HG03469 (cell line): Measurements from ENCODE around the gene CFAP90.

Experiments used
- ATAC-seq: cut with Tn5 transposase; IDR thresholded peaks from one replicate; pipeline ENCODE4 v1.9.1; 2021; ENCODE audit warnings: mild to moderate bottlenecking, moderate library complexity, moderate number of reproducible peaks; ENCODE audit not compliant: unreplicated experiment

Gene CFAP90

GRCh38 chr5:7825630-7826029 is 25.3 kb downstream of the CFAP90 start:
- no peak for ATAC-seq

GRCh38 chr5:7824995-7825394 is 25.9 kb downstream of the CFAP90 start:
- no peak for ATAC-seq

DNA sequence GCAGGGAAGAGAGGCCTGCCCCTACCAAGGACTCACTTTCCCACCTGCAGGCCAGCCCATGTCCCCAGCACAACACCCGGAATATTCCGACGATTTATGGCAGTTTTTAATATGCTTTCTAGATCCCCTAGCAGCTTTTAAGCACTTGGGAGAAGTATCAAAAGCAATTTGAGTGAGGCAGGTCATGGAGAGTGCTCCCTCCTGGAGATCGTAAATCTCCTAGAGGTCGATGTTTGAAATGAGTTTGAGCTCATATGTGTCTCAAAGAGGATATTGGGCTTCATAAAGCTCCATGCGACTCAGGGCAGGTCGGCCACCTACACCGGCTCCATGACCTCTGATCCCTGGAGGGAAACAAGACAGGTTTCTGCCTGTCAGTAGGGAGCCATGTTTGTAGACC is 27.3 kb downstream of the CFAP90 start:
- no peak for ATAC-seq

- no peak for ATAC-seq
Measured at GRCh38 chr5:7822449-7822848, 28.5 kb downstream of the CFAP90 start.

- ATAC-seq, result no peak
Measured at GRCh38 chr5:7816535-7816901, 34.4 kb downstream of the CFAP90 start.

GRCh38 chr5:7815892-7816534 is 34.9 kb downstream of the CFAP90 start:
- peak; percentile 83 for ATAC-seq

GRCh38 chr5:7814816-7815215 is 36.1 kb downstream of the CFAP90 start:
- no peak for ATAC-seq

DNA sequence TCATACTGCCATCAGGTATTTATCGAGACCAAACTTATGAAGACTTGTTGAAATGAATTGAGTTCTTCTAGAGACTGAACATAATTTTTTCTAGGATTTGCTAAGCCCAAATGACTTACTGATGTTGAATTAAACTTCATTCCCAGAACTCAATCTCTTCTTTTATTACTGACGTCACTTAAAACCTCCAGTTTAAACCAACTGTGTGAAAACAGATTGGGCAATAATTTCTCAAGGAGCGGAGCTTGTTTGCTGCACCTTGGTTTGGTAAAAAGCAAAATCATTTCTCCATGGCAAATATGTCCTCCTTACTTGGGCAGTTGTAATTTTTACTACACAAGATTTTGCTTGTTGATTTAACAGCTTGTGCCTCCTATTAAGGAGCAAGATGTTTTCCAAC is 37.4 kb downstream of the CFAP90 start:
- ATAC-seq, result no peak

- no peak for ATAC-seq
Measured at GRCh38 chr5:7813007-7813406, 37.9 kb downstream of the CFAP90 start.

- ATAC-seq, result no peak
Measured at GRCh38 chr5:7811715-7812114, 39.2 kb downstream of the CFAP90 start.

GRCh38 chr5:7808998-7809397 is 41.9 kb downstream of the CFAP90 start:
- peak; percentile 41 for ATAC-seq

- no peak for ATAC-seq
Measured at GRCh38 chr5:7805379-7805778, 45.6 kb downstream of the CFAP90 start.

DNA sequence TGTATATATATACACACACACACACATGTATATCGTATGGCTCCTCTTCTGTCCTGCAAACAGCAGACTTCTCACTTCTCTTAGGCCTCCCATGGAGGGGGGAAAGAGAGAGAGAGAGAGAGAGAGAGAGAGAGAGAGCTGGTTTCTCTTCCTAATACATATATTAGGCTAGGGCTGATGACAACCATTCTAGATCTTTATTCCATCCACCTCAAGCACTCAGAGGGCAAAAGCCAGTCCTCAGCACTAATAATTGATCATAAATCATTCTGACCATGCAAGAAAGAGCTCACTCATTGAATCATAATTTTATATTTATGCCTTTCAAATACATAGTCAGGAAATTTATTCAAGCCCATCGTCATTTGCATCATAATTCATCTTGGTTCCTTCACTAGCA is 47.0 kb downstream of the CFAP90 start:
- no peak for ATAC-seq

GRCh38 chr5:7802855-7803254 is 48.1 kb downstream of the CFAP90 start:
- no peak for ATAC-seq

DNA sequence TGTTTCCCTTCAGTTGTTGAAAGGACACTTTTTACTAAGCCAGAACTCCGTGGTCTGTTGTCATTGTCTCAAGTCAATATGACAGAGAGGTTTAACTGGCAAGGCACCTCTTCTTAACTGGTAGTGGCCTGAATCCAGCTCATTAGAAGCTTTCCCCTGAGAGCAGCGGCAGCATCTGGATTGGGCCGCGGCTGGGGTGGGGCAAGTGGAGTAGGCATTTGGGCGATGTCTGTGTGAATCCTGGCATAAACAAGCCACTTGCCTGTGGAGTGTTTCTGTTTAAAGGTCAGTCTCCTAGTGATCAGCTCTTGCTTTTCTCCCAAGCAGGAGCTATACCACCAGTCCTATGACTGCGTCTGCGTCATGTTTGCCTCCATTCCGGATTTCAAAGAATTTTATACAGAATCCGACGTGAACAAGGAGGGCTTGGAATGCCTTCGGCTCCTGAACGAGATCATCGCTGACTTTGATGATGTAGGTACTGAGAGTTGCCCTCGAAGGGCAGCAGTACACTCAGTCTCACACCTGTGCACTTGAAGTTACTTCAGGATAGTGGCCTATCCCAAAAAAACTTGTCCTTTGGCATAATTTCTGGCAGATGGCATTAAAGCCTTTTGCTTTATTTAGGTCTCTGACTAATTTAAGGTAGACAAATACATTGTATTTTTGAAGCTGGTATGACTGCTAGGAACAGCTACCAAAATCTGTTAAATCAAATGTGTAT is 48.9 kb downstream of the CFAP90 start:
- no peak for ATAC-seq

- ATAC-seq, result no peak
Measured at GRCh38 chr5:7795306-7795705, 55.6 kb downstream of the CFAP90 start.

DNA sequence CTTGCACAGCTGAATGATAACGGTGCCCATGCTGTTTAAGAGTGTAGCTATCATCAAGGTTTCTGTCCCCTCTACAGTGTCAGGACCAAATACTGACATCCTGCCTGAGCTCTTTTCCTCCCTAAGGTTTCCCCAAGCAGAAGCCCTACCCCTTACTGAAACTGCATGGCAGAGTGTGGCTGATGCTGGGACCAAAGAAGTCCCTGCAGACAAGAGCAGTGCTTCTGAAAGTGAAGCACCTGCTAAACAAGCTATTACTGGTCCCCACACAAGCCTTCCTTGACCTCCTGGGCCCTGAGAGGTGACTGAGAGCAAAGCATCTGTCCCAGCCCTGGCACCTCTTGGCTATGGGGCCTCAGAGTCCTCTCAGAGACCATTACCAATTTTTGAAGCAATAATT is 56.1 kb downstream of the CFAP90 start:
- peak; percentile 32 for ATAC-seq

- ATAC-seq, result peak; percentile 81
Measured at GRCh38 chr5:7794311-7794710, 56.6 kb downstream of the CFAP90 start.

DNA sequence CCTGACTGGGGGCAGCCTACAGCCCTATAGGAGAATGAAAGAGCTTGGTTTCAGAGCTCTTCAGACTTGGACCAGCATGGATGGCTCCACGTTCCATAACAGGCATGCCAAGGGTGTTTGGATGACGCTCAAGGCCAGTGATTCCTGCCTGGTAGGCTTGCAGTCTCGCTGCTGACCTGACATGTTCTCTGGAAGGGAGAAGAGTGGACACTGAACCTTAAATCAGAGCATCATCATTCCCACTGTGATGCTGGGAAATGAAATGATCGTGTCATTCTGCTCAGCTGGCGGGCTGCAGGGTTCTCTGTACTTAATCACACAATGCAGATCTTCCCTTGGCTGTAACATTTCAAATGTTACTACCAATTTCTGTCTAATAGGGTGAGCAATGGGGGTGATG is 57.0 kb downstream of the CFAP90 start:
- ATAC-seq, result peak; percentile 12

DNA sequence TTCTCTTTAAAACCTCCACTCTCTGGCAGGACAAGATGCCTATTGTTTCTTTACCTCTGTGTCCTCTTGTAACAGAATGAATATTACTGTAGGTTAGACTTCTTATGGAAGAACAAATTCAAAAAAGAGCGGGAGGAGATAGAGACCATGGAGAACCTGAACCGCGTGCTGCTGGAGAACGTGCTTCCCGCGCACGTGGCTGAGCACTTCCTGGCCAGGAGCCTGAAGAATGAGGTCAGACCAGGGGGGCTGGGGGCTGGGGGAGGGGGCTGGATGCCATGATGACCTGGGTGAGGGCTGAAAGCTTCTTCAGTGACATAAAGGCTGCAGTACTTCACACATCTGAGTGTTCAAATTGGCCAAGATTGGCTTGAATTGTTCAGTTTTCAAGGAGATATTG is 61.4 kb downstream of the CFAP90 start:
- ATAC-seq, result no peak

- ATAC-seq, result no peak
Measured at GRCh38 chr5:7787770-7788169, 63.2 kb downstream of the CFAP90 start.

- ATAC-seq, result no peak
Measured at GRCh38 chr5:7784683-7785380, 66.1 kb downstream of the CFAP90 start.
